Stomach smooth muscle (tissue), 2 donors: Measurements from ENCODE around the gene TP53AIP1.

Experiments
- H3K27ac ChIP-seq: one replicate; pipeline ENCODE4 v1.7.0; 2013; ENCODE audit warnings: mild to moderate bottlenecking, low read length, inconsistent platforms
- H3K27me3 ChIP-seq, 2 donors: one replicate each; pipeline ENCODE4 v1.7.0; 2013; ENCODE audit warnings: low read length in 2 of 2; ENCODE audit not compliant: insufficient read depth in 2 of 2, control insufficient read depth in 1 of 2
- H3K36me3 ChIP-seq, 2 donors: one replicate each; pipeline ENCODE4 v1.7.0; 2013; ENCODE audit warnings: low read length in 2 of 2; ENCODE audit not compliant: control insufficient read depth in 2 of 2, insufficient read depth in 2 of 2
- H3K4me1 ChIP-seq: one replicate; pipeline ENCODE4 v1.7.0; 2013; ENCODE audit warnings: low read length; ENCODE audit not compliant: control insufficient read depth, insufficient read depth
- H3K4me3 ChIP-seq, 2 donors: one replicate each; pipeline ENCODE4 v1.7.0; 2013; ENCODE audit warnings: low read length in 2 of 2
- H3K9ac ChIP-seq, 2 donors: one replicate each; pipeline ENCODE4 v1.7.0; 2013; ENCODE audit warnings: low read length in 2 of 2, mild to moderate bottlenecking in 1 of 2
- H3K9me3 ChIP-seq, 2 donors: one replicate each; pipeline ENCODE4 v1.7.0; 2013; ENCODE audit warnings: low read length in 2 of 2; ENCODE audit not compliant: control insufficient read depth in 2 of 2
- donor health status: healthy.
- donor health status: Pancreatic carcinoma.

Gene TP53AIP1

GRCh38 chr11:128943428-128943976 lies 831 bp upstream of the TP53AIP1 start:
- Histone ChIP-seq H3K9me3 (no peaks in the 10 kb centered on the region), H3K4me1 (no peaks in the 10 kb centered on the region), H3K9ac (no peak overlapping the region), H3K4me3 (no peak overlapping the region), H3K27me3 (peaks cover 5% of the 10 kb centered on the region in 2 donors), H3K36me3 (no peaks in the 10 kb centered on the region), H3K27ac (no peak overlapping the region)

GRCh38 chr11:128942272-128942612 lies 429 bp downstream of the TP53AIP1 start:
- Histone ChIP-seq H3K9me3 (no peaks in the 10 kb centered on the region), H3K36me3 (no peaks in the 10 kb centered on the region), H3K4me3 (no peak overlapping the region), H3K27ac (no peak overlapping the region), H3K27me3 (peaks cover 5% of the 10 kb centered on the region in 2 donors), H3K4me1 (no peaks in the 10 kb centered on the region), H3K9ac (no peak overlapping the region)

GRCh38 chr11:128941573-128942271 lies 949 bp downstream of the TP53AIP1 start:
- no peak overlapping the region for H3K27ac ChIP-seq
- H3K4me3 ChIP-seq: no peak overlapping the region
- H3K9me3 ChIP-seq: no peaks in the 10 kb centered on the region
- H3K36me3 ChIP-seq: no peaks in the 10 kb centered on the region
- no peaks in the 10 kb centered on the region for H3K4me1 ChIP-seq
- H3K27me3 ChIP-seq: peaks cover 5% of the 10 kb centered on the region in 2 donors
- H3K9ac ChIP-seq: no peak overlapping the region

- Histone ChIP-seq H3K4me1 (no peaks in the 10 kb centered on the region), H3K36me3 (no peaks in the 10 kb centered on the region), H3K27ac (no peak overlapping the region)
These were observed 1.6 kb downstream of the TP53AIP1 start for GRCh38 chr11:128941110-128941509.

GRCh38 chr11:128940603-128941002 lies 2.1 kb downstream of the TP53AIP1 start:
- Histone ChIP-seq H3K4me1 (no peaks in the 10 kb centered on the region), H3K27ac (no peak overlapping the region), H3K27me3 (peaks cover 5% of the 10 kb centered on the region in 2 donors), H3K36me3 (no peaks in the 10 kb centered on the region), H3K4me3 (no peak overlapping the region), H3K9ac (no peak overlapping the region), H3K9me3 (no peaks in the 10 kb centered on the region)

More at GRCh38 chr11:128941110-128941509, 1.6 kb downstream of the TP53AIP1 start:
- Histone ChIP-seq H3K4me3 (no peak overlapping the region), H3K9me3 (no peaks in the 10 kb centered on the region), H3K9ac (no peak overlapping the region), H3K27me3 (peaks cover 5% of the 10 kb centered on the region in 2 donors)

GRCh38 chr11:128940156-128940555 lies 2.5 kb downstream of the TP53AIP1 start:
- Histone ChIP-seq H3K4me3 (no peak overlapping the region), H3K4me1 (no peaks in the 10 kb centered on the region), H3K36me3 (no peaks in the 10 kb centered on the region), H3K27me3 (peaks cover 4 to 5% of the 10 kb centered on the region in 2 donors), H3K9me3 (no peaks in the 10 kb centered on the region), H3K9ac (no peak overlapping the region), H3K27ac (no peak overlapping the region)

GRCh38 chr11:128939591-128939990 lies 3.1 kb downstream of the TP53AIP1 start:
- Histone ChIP-seq H3K4me1 (no peaks in the 10 kb centered on the region), H3K36me3 (no peaks in the 10 kb centered on the region), H3K27ac (no peak overlapping the region), H3K4me3 (no peak overlapping the region), H3K9ac (no peak overlapping the region), H3K9me3 (no peaks in the 10 kb centered on the region), H3K27me3 (peaks cover 2 to 5% of the 10 kb centered on the region in 2 donors)

GRCh38 chr11:128938156-128938885 lies 4.3 kb downstream of the TP53AIP1 start:
- H3K36me3 ChIP-seq: no peaks in the 10 kb centered on the region
- no peak overlapping the region for H3K4me3 ChIP-seq

GRCh38 chr11:128937480-128937879 lies 5.2 kb downstream of the TP53AIP1 start:
- Histone ChIP-seq H3K27ac (no peak overlapping the region), H3K9ac (no peak overlapping the region), H3K4me3 (no peak overlapping the region), H3K36me3 (no peaks in the 10 kb centered on the region), H3K4me1 (no peaks in the 10 kb centered on the region), H3K27me3 (peaks cover 2 to 5% of the 10 kb centered on the region in 2 donors), H3K9me3 (no peaks in the 10 kb centered on the region)

More at GRCh38 chr11:128938156-128938885, 4.3 kb downstream of the TP53AIP1 start:
- Histone ChIP-seq H3K27me3 (peaks cover 2 to 5% of the 10 kb centered on the region in 2 donors), H3K9me3 (no peaks in the 10 kb centered on the region), H3K27ac (no peak overlapping the region), H3K4me1 (no peaks in the 10 kb centered on the region), H3K9ac (no peak overlapping the region)

- no peaks in the 10 kb centered on the region for H3K36me3 ChIP-seq
These were observed 5.9 kb downstream of the TP53AIP1 start for GRCh38 chr11:128936606-128937251.

More at GRCh38 chr11:128936606-128937251, 5.9 kb downstream of the TP53AIP1 start:
- Histone ChIP-seq H3K27ac (no peak overlapping the region), H3K4me1 (no peaks in the 10 kb centered on the region), H3K9me3 (no peaks in the 10 kb centered on the region), H3K27me3 (peaks cover 5% of the 10 kb centered on the region in 2 donors), H3K9ac (no peak overlapping the region), H3K4me3 (no peak overlapping the region)
